ENCODE results near the gene PRORP. TPM values are rescaled to one million over a fixed set of nuclear protein-coding genes. Genes with fewer than 3 reads are reported as not detected.

PRORP gene
- total and polyA plus RNA-seq, 2 of the 13 experiments (the other 11 are each of a cell fraction or from before 2014, with no cell fraction given), result 48.9 to 88.7 TPM

- TF ChIP-seq ZNF205 (CRISPR knock-in tag; IDR thresholded peaks at IDR 0.05) (no peak; the same call in 1 of the 2 replicates), ZNF704 (CRISPR knock-in tag; IDR thresholded peaks at IDR 0.05; ENCODE audit: borderline replicate concordance) (no peak), GATAD2A (CRISPR knock-in tag; IDR thresholded peaks at IDR 0.05) (0 out of 2 replicates have a peak, but pooled peaks have one; percentile 2), ZNF367 (CRISPR knock-in tag; IDR thresholded peaks at IDR 0.05; ENCODE audit: borderline replicate concordance) (no peak; the same call in 1 of the 2 replicates), NFE2L1 (CRISPR knock-in tag; IDR thresholded peaks at IDR 0.05; ENCODE audit: borderline replicate concordance) (no peak), SSRP1 (CRISPR knock-in tag; IDR thresholded peaks at IDR 0.05) (0 out of 2 replicates have a peak, but pooled peaks have one; percentile 46), ZNF331 (CRISPR knock-in tag; IDR thresholded peaks at IDR 0.05) (peak; percentile 25; the same call in 1 of the 2 replicates), KDM1A (CRISPR knock-in tag; IDR thresholded peaks at IDR 0.05) (no peak), JARID2 (CRISPR knock-in tag; IDR thresholded peaks at IDR 0.05; ENCODE audit: insufficient replicate concordance) (no peak), NR1H2 (CRISPR knock-in tag; IDR thresholded peaks at IDR 0.05; ENCODE audit: borderline replicate concordance, low read depth) (no peak), ZNF550 (CRISPR knock-in tag; IDR thresholded peaks at IDR 0.05; ENCODE audit: borderline replicate concordance) (peak; percentile 89; the same call in 1 of the 2 replicates), THAP9 (CRISPR knock-in tag; IDR thresholded peaks at IDR 0.05; ENCODE audit: borderline replicate concordance) (no peak), HNF4G (IDR thresholded peaks at IDR 0.05; ENCODE audit: borderline replicate concordance, low read depth, low read length) (no peak), HNF4G (CRISPR knock-in tag; IDR thresholded peaks at IDR 0.05; ENCODE audit: borderline replicate concordance, low read depth) (no peak), MZF1 (CRISPR knock-in tag; IDR thresholded peaks at IDR 0.05; ENCODE audit: borderline replicate concordance) (0 out of 2 replicates have a peak, but pooled peaks have one; percentile 5), TEF (CRISPR knock-in tag; IDR thresholded peaks at IDR 0.05) (no peak), MAFF (IDR thresholded peaks at IDR 0.05; ENCODE audit: low read depth, low read length) (no peak), ZEB1 (IDR thresholded peaks at IDR 0.05; ENCODE audit: insufficient replicate concordance, low read depth) (peak; percentile 62), PTBP1 (IDR thresholded peaks at IDR 0.05; ENCODE audit: low read depth, low read length, poor library complexity, severe bottlenecking) (no peak), CREB1 (IDR thresholded peaks at IDR 0.05) (no peak), CREB1 (CRISPR knock-in tag; IDR thresholded peaks at IDR 0.05) (no peak), ARNTL (CRISPR knock-in tag; IDR thresholded peaks at IDR 0.05) (no peak)
These were observed 490 bp downstream of the PRORP start (continued) for GRCh38 chr14:35122696-35123387.

Measured in HepG2 (cell line).